Activated CD4-positive, alpha-beta T cell treated with anti-CD3 and anti-CD28 coated beads for 1 hour (primary cell): ENCODE measurements around the gene NARF.
A peak's percentile ranks its signal among the peaks of the same experiment; 100 is the strongest.
"Not testable (repeated sequence)": the region's sequence is repeated elsewhere in the genome, so short reads cannot be mapped to it uniquely, and the experiment has no call there.

Source experiments
- DNase-seq: peaks from one replicate; pipeline ENCODE4 v3.0.0-alpha.2; 2020

The NARF gene

GRCh38 chr17:82503728-82504308 is 45.3 kb downstream of the NARF start:
- no peak for DNase-seq

- DNase-seq, result no peak
Measured at GRCh38 chr17:82505296-82505695, 46.8 kb downstream of the NARF start.

DNA sequence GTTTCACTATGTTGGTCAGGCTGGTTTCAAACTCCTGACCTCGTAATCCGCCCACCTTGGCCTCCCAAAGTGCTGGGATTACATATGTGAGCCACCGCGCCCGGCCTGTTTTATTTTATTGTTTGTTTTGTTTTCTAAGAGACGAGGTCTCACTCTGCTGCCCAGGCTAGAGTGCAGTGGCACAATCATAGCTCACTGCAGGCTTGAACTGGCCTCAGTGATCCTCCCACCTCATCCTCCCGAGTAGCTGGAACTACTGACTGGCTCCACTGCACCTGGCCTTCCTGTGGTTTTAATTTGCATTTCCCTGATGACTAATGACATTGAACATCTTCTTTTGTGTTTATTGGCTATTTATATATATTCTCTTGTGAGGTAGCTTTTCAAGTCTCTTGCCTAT is 47.9 kb downstream of the NARF start:
- DNase-seq, result not testable (repeated sequence)

DNA sequence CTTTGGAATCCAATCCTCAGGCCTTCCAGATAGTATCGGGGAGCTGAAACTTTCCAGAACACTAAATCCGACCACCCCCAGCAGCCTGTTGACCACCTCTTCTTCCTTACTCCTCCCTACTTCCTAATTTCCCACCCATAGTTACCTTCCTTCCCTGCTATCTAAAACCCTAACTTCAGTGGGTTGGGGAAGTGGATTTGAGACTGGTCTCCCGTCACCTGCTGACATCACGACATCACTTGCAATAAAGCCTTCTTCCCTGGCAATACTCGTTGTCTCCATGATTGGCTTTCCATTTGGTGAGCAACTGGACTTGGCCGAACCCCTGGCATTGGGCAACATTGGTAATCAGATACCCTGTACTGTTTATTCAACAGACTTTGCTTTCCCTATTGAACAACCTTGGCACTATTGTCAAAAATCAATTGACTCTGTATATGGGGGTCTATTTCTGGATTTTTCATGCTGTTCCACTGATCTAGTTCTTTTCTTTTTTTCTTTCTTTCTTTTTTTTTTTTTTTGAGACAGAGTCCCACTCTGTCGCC is 49.2 kb downstream of the NARF start:
- no peak for DNase-seq

- DNase-seq, result not testable (repeated sequence)
Measured at GRCh38 chr17:82511642-82512041, 53.1 kb downstream of the NARF start.

GRCh38 chr17:82513864-82514263 is 55.3 kb downstream of the NARF start:
- DNase-seq, result not testable (repeated sequence)

- no peak for DNase-seq
Measured at GRCh38 chr17:82517230-82517865, 58.8 kb downstream of the NARF start.

DNA sequence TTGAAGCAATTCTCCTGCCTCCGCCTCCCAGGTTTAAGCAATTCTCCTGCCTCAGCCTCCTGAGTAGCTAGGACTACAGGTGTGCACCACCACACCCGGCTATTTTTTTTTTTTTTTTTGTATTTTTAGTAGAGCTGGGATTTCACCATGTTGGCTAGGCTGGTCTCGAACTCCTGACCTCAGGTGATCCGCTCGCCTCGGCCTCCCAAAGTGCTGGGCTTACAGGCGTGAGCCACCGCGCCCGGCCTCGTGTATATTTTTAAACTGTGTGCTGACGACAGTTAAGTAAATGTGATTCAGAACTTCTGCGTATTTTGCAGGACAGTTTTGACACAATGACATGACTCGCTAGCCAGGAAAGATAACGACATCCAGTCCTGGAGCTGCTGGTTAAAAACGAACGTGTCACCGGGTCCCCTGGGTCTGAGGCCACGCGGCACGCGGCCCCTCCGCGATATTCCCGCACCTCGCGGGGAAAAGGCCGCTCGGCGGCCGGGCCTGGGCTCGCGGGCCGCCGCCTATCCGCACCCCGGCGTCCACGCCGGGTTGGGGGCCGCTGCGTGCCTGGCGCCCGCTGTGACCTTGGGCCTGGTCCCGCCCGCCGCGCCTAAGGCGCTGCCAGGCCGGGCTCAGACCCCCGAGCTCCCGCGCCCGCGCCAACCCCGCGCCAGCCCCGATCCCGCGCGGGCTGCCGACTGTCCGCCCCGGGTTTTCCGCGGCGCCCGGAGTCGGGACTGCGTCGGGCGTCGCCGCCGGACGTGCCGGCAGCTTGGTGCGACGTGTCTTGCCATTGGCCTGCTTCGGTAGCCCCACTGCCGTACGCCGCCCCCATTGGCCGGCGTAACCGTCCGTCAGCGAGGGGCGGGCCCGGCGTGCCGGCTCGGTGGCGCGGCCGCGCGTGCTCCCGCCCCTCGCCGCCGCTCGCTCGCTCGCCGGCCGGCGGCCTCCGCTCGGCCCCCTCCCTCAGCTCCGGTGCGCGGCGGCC is 60.6 kb downstream of the NARF start, which contains the start of gene FOXK2:
TSS of gene FOXK2 (plus strand) at position 907 of the 985 bp plus-strand sequence. CDS start 157 bp downstream, outside the sequence.
- peak; percentile 90 for DNase-seq

DNA sequence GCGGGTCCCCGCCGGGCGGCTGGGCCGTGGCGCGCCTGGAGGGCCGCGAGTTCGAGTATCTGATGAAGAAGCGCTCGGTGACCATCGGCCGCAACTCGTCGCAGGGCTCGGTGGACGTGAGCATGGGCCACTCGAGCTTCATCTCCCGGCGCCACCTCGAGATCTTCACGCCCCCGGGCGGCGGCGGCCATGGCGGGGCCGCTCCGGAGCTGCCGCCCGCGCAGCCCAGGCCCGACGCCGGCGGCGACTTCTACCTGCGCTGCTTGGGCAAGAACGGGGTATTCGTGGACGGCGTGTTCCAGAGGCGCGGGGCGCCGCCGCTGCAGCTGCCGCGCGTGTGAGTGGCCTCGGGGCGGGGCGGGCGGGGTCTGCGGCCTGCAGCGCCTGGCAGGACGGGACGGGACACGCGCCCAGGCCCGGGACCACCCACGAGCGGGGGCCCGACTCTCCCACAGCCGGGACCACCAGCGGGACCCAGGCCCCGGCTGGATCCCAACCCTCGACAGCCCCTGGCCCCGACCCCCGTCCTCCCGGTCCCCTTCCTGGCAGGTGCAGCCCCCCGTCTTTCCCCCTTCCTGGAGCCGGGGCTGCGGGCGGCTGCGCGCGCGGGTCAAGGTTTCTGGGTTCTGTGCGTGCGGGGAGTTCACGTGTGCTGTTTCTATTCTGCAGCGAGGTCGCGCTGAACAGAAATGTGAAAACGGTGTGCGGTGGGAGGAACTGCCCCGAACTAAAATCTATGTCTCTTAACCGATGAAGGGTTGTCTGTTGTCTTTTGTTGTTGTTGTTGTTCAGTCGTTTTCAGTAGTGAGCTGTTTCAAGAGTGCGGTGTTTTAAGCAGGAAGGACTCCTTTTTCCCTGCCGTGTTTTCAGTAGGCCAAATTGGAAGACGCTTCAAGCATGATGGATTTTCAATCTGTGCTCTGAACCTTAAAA is 61.7 kb downstream of the NARF start:
- peak; percentile 14 for DNase-seq

- DNase-seq, result no peak
Measured at GRCh38 chr17:82524540-82524939, 66.0 kb downstream of the NARF start.

DNA sequence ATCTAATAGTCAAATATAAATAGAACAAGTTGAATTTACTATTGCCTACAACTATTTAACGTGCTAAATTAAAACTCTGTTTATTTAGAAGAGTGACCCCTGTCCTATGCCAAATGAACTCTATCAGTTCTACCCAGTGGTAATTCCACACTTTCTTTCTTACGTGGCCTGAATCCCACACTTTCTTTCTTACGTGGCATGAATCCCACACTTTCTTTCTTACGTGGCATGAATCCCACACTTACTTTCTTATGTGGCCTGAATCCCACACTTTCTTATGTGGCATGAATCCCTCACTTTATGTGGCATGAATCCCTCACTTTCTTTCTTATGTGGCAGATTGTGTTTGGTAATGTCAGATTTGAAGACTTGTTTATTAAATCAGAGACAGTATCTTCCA is 67.2 kb downstream of the NARF start:
- DNase-seq, result no peak

- DNase-seq, result no peak
Measured at GRCh38 chr17:82527898-82528297, 69.4 kb downstream of the NARF start.

DNA sequence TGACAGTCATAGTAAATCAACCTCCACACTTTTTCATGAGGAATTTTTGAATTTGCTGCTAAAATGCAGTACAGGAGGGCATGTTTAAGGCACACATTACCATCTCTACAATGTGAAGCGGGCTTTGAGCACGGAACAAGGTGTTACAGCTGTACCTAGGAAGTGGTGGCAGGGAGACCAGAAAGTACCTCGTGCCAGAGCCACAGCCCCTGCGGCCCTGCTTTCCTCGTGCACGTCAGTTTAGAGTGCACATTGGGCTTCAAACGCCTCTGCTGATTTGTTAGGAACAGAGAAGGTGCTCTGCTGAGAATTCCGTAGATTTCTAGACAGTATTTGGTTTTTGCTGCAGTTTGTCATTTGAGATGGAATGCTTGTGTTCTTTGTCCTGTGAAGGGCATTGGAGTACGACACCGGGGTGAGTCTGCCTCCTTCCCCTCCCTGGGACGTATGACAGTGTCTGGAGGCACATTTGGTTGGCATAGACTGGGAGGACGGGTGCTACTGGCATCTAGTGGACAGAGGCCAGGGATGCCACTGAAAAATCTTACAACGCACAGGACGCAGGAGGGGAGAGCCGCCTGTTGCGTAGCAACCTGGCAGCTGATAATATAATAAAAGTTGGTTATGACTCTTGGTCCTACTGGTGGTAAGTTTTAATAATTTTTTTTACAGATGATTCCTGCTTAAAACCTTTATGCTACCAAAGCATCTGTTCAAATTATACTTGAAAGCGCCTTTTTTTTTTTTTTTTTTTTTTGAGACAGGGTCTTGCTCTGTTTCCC is 70.1 kb downstream of the NARF start:
- DNase-seq, result no peak

DNA sequence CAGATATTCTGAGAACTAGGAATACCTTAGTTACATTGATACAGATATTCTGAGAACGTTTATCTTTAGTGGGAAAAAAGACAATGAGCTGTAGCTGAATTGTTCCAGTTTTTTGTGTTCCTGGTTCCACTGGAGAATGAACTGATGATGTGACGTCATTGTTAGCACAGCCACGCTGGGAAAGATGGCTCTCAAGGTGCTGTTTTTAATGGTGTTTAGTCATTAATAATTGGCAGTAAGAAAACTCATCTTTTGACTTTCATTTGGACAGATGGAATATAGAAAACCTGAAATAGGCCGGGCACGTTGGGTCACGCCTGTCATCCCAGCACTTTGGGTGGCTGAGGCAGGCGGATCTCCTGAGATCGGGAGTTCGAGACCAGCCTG is 71.4 kb downstream of the NARF start:
- no peak for DNase-seq

GRCh38 chr17:82531431-82531881 is 72.9 kb downstream of the NARF start:
- no peak for DNase-seq

- DNase-seq, result no peak
Measured at GRCh38 chr17:82534401-82534812, 75.9 kb downstream of the NARF start.

GRCh38 chr17:82536512-82537201 is 78.1 kb downstream of the NARF start:
- no peak for DNase-seq

DNA sequence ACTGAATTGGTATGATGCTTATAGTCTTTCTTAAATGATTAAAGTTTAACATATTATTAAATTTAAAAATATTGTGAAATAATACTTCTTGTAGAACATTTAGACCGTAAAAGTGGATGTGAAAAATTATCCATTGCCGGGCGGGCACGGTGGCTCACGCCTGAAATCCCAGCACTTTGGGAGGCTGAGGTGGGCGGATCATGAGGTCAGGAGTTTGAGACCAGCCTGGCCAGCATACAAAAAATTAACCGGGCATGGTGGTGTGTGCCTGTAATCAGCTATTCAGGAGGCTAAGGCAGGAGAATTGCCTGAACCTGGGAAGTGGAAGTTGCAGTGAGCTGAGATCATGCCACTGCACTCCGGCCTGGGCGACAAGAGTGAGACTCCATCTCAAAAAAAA is 78.7 kb downstream of the NARF start:
- not testable (repeated sequence) for DNase-seq

DNA sequence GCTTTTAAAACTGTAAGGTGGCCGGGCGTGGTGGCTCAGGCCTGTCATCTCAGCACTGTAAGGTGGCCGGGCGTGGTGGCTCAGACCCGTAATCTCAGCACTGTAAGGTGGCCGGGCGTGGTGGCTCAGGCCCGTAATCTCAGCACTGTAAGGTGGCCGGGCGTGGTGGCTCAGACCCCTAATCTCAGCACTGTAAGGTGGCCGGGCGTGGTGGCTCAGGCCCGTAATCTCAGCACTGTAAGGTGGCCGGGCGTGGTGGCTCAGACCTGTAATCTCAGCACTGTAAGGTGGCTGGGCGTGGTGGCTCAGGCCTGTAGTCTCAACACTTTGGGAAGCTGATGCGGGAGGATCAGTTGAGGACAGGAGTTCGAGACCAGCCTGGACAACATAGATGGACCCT is 80.5 kb downstream of the NARF start:
- DNase-seq, result not testable (repeated sequence)
